ENCODE results near the gene AQP7.

DNA sequence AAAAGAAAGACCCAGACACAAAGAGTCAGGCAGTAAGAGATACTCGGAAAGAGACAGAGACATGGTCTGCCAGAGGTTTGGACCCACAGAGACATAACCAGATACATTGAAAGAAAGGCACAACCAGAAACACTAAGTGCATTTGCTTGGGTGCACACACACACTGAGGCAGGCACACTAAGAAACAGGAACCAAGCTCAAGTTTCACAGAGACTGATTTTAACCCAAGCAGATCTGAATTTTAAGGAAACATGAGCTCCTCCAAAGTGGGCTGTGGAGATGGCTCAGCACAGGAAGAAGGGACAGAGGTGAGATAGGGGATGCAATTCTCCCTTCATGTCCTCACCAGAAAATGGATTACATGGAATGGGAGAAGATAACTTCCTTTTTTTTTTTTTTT, 35.5 kb upstream of the AQP7 start:
- TF ChIP-seq POLR2A (IDR thresholded peaks at IDR 0.05), result no peak
- TF ChIP-seq, protein P1, sequence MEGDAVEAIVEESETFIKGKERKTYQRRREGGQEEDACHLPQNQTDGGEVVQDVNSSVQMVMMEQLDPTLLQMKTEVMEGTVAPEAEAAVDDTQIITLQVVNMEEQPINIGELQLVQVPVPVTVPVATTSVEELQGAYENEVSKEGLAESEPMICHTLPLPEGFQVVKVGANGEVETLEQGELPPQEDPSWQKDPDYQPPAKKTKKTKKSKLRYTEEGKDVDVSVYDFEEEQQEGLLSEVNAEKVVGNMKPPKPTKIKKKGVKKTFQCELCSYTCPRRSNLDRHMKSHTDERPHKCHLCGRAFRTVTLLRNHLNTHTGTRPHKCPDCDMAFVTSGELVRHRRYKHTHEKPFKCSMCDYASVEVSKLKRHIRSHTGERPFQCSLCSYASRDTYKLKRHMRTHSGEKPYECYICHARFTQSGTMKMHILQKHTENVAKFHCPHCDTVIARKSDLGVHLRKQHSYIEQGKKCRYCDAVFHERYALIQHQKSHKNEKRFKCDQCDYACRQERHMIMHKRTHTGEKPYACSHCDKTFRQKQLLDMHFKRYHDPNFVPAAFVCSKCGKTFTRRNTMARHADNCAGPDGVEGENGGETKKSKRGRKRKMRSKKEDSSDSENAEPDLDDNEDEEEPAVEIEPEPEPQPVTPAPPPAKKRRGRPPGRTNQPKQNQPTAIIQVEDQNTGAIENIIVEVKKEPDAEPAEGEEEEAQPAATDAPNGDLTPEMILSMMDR (IDR thresholded peaks at IDR 0.05), result no peak

Measured in esophagus squamous epithelium (tissue), 4 donors.